Activated naive CD4-positive, alpha-beta T cell treated with anti-CD3 and anti-CD28 coated beads, Interleukin-2, amount 10 ng/mL, durations not matched to agents 7 days and 5 days (primary cell): ENCODE measurements around the gene TMEM51.

Experiments used
- CTCF ChIA-PET: fragments of 350-600 bp; sonication (Branson Sonifier 250); formaldehyde crosslinking; loops from one replicate; lab custom pipeline; 2021; ENCODE audit warnings: antibody characterized with exemption; lab: Charles Lee
- DNase-seq: peaks from one replicate; pipeline ENCODE4 v3.0.0-alpha.2; 2020
- H3K27ac Mint-ChIP-seq: one replicate; pipeline ENCODE4 v1.8.0; 2021; ENCODE audit warnings: mild to moderate bottlenecking, moderate library complexity, mixed read lengths
- H3K27me3 Mint-ChIP-seq: one replicate; pipeline ENCODE4 v1.8.0; 2021; ENCODE audit warnings: mild to moderate bottlenecking, mixed read lengths
- H3K36me3 Mint-ChIP-seq: one replicate; pipeline ENCODE4 v1.8.0; 2021; ENCODE audit warnings: mixed read lengths
- H3K4me1 Mint-ChIP-seq: one replicate; pipeline ENCODE4 v1.8.0; 2021; ENCODE audit warnings: mixed read lengths
- H3K4me3 Mint-ChIP-seq: one replicate; pipeline ENCODE4 v1.8.0; 2021; ENCODE audit warnings: mild to moderate bottlenecking, moderate library complexity, mixed read lengths
- H3K9me3 Mint-ChIP-seq: one replicate; pipeline ENCODE4 v1.8.0; 2021; ENCODE audit warnings: mixed read lengths

The TMEM51 gene

GRCh38 chr1:15245593-15246360, 92.2 kb downstream of the TMEM51 start:
- no peak overlapping the region for H3K4me3 Mint-ChIP-seq
- peaks cover 42% of the 10 kb centered on the region for H3K4me1 Mint-ChIP-seq
- peaks cover 20% of the 10 kb centered on the region for H3K9me3 Mint-ChIP-seq
- H3K27me3 Mint-ChIP-seq, result peaks cover 86% of the 10 kb centered on the region
- no peak overlapping the region for H3K27ac Mint-ChIP-seq
- CTCF ChIA-PET, result no interaction called here
- peaks cover 22% of the 10 kb centered on the region for H3K36me3 Mint-ChIP-seq
- no peak for DNase-seq

- Mint-ChIP-seq H3K27me3 (peaks cover 80% of the 10 kb centered on the region), H3K36me3 (peaks cover 22% of the 10 kb centered on the region), H3K4me3 (peak within 1 kb of the TSS; percentile 51), H3K9me3 (peaks cover 20% of the 10 kb centered on the region), H3K27ac (peak within 1 kb of the TSS; percentile 89), H3K4me1 (peaks cover 52% of the 10 kb centered on the region)
- CTCF ChIA-PET, result interaction anchor here (1.2 kb wide), 1 partner anchor 25 kb away, joined by 4 read pairs; no protein-coding TSS in a partner anchor
- peak; percentile 58 for DNase-seq
Observed at GRCh38 chr1:15246960-15247614, 93.5 kb downstream of the TMEM51 start, which contains the start of gene FHAD1. TSS of gene FHAD1 (plus strand) at chr1:15247223. CDS start at chr1:15251785, 4,562 bp downstream.

DNA sequence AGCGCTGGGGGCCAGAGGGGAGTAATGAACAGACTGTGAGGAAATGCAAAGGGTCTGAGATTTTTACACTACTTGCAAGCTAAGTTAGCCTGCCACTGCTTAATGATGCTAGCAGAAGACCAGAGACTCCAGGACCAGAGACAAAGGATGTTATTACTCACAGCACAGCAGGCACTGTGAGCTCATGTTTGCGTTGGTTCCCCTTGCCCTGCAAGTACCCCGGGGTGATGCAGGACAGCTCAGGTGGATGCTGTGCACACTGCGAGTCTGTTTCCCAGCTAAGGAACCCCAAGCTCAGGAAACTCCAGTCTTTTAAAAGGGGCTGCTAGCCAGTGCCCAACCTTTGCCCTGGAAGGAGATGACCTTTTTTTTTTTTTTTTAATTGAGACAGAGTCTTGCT, 94.7 kb downstream of the TMEM51 start:
- CTCF ChIA-PET, result interaction anchor here (1.5 to 1.9 kb wide), 2 partner anchors 17 to 92 kb away, joined by 4 to 5 read pairs; no protein-coding TSS in a partner anchor
- no peak for DNase-seq
- H3K27me3 Mint-ChIP-seq, result peaks cover 76% of the 10 kb centered on the region
- peaks cover 20% of the 10 kb centered on the region for H3K9me3 Mint-ChIP-seq
- H3K4me3 Mint-ChIP-seq, result no peak overlapping the region
- H3K36me3 Mint-ChIP-seq, result peaks cover 23% of the 10 kb centered on the region
- H3K4me1 Mint-ChIP-seq, result peaks cover 63% of the 10 kb centered on the region
- peak overlapping the region; percentile 89 for H3K27ac Mint-ChIP-seq

DNA sequence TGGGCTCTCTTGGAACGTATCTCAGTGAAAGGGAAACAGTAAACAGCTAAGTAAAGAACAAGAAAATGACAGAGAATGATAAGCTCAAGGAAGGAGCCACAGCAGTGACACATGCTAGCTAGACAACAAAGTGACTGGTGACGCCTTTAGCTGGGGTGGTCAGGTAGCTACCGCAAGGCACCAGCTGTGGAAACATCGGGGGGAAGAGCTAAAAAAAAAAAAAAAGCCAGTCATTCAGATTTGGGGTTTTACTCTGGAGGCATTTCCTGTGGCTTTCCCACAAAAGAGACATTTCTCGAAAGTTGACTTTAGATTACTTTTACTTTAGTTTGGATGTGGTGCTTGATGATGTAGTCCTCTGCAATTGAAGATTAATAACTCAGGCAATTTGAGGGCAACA, 95.5 kb downstream of the TMEM51 start:
- peaks cover 68% of the 10 kb centered on the region for H3K27me3 Mint-ChIP-seq
- H3K36me3 Mint-ChIP-seq, result peaks cover 23% of the 10 kb centered on the region
- peaks cover 20% of the 10 kb centered on the region for H3K9me3 Mint-ChIP-seq
- peaks cover 72% of the 10 kb centered on the region for H3K4me1 Mint-ChIP-seq
- peak overlapping the region; percentile 32 for H3K4me3 Mint-ChIP-seq
- CTCF ChIA-PET, result interaction anchor here (1.5 to 1.9 kb wide), 2 partner anchors 17 to 93 kb away, joined by 4 to 5 read pairs; no protein-coding TSS in a partner anchor
- peak overlapping the region; percentile 89 for H3K27ac Mint-ChIP-seq
- peak; percentile 88 for DNase-seq

- Mint-ChIP-seq H3K9me3 (peaks cover 4% of the 10 kb centered on the region), H3K36me3 (peaks cover 12% of the 10 kb centered on the region), H3K4me3 (no peak overlapping the region), H3K27ac (peak overlapping the region; percentile 25), H3K27me3 (peaks cover 61% of the 10 kb centered on the region), H3K4me1 (peaks cover 66% of the 10 kb centered on the region)
- no peak for DNase-seq
- CTCF ChIA-PET, result interaction anchor here (0.9 kb wide), 1 partner anchor 10 kb away, joined by 3 read pairs; no protein-coding TSS in a partner anchor
Observed at GRCh38 chr1:15251857-15252835, 98.6 kb downstream of the TMEM51 start.

- H3K4me1 Mint-ChIP-seq, result peaks cover 44% of the 10 kb centered on the region
- no peak overlapping the region for H3K4me3 Mint-ChIP-seq
- peaks cover 57% of the 10 kb centered on the region for H3K27me3 Mint-ChIP-seq
- H3K27ac Mint-ChIP-seq, result no peak overlapping the region
- no peak for DNase-seq
- H3K9me3 Mint-ChIP-seq, result no peaks in the 10 kb centered on the region
- CTCF ChIA-PET, result interaction anchor here (1.0 to 1.3 kb wide), 2 partner anchors 50 to 105 kb away, joined by 3 read pairs; no protein-coding TSS in a partner anchor
- H3K36me3 Mint-ChIP-seq, result peaks cover 2% of the 10 kb centered on the region
Observed at GRCh38 chr1:15254559-15254958, 101.0 kb downstream of the TMEM51 start.

- no peak overlapping the region for H3K27ac Mint-ChIP-seq
- CTCF ChIA-PET, result interaction anchor here (1.0 kb wide), 1 partner anchor 106 kb away, joined by 3 read pairs; no protein-coding TSS in a partner anchor
- no peaks in the 10 kb centered on the region for H3K9me3 Mint-ChIP-seq
- peaks cover 35% of the 10 kb centered on the region for H3K4me1 Mint-ChIP-seq
- peaks cover 60% of the 10 kb centered on the region for H3K27me3 Mint-ChIP-seq
- DNase-seq, result no peak
- no peak overlapping the region for H3K4me3 Mint-ChIP-seq
- H3K36me3 Mint-ChIP-seq, result peaks cover 2% of the 10 kb centered on the region
Observed at GRCh38 chr1:15255582-15256149, 102.1 kb downstream of the TMEM51 start.

DNA sequence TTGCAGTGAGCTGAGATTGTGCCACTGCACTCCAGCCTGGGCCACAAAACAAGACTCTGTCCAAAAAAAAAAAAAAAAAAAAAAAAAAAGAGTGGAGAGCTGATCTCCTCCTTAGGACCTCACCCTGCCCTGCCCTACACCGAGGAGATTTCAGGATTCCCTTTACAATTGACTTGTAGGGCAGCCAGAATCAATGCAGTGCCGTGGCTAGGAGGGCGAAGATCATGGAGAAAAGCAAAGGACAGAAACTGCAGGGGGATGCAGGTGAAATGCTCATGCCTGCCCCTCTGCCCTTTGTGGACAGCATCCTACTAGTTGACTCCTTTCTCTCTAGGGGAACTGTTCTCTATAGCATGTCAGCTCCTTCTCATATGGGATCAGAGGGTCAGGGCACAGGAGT, 103.0 kb downstream of the TMEM51 start:
- Mint-ChIP-seq H3K4me1 (peaks cover 39% of the 10 kb centered on the region), H3K27me3 (peaks cover 69% of the 10 kb centered on the region), H3K9me3 (no peaks in the 10 kb centered on the region), H3K27ac (no peak overlapping the region), H3K36me3 (peaks cover 2% of the 10 kb centered on the region), H3K4me3 (no peak overlapping the region)
- no peak for DNase-seq
- CTCF ChIA-PET, result no interaction called here

DNA sequence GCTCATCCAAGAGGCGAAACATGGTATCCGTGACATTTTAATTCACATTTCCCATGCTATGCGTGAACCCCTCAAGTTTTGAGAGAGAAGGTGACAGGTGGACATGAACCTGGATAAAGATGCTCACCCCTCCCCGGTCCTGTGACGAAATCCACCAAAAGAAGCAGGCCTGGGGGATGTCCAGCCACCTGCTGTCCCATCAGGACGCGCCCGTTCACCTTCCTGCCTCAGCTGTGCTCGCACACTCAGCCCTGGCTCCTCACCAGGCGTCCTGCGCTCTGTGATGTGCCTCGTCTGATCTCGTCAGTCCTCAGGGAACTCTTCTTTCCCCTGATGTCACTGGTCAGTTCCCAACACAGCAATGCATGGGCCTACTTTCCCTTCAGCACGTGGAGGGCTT, 103.8 kb downstream of the TMEM51 start:
- H3K4me3 Mint-ChIP-seq, result no peak overlapping the region
- H3K36me3 Mint-ChIP-seq, result peaks cover 2% of the 10 kb centered on the region
- peaks cover 39% of the 10 kb centered on the region for H3K4me1 Mint-ChIP-seq
- CTCF ChIA-PET, result no interaction called here
- no peak for DNase-seq
- H3K27me3 Mint-ChIP-seq, result peaks cover 69% of the 10 kb centered on the region
- H3K27ac Mint-ChIP-seq, result no peak overlapping the region
- H3K9me3 Mint-ChIP-seq, result no peaks in the 10 kb centered on the region

- CTCF ChIA-PET, result no interaction called here
- Mint-ChIP-seq H3K27ac (no peak overlapping the region), H3K36me3 (no peaks in the 10 kb centered on the region), H3K27me3 (peaks cover 78% of the 10 kb centered on the region), H3K4me3 (no peak overlapping the region), H3K9me3 (no peaks in the 10 kb centered on the region), H3K4me1 (peaks cover 22% of the 10 kb centered on the region)
- no peak for DNase-seq
Observed at GRCh38 chr1:15258833-15259621, 105.5 kb downstream of the TMEM51 start.

GRCh38 chr1:15259622-15260007, 106.1 kb downstream of the TMEM51 start:
- H3K27ac Mint-ChIP-seq, result no peak overlapping the region

DNA sequence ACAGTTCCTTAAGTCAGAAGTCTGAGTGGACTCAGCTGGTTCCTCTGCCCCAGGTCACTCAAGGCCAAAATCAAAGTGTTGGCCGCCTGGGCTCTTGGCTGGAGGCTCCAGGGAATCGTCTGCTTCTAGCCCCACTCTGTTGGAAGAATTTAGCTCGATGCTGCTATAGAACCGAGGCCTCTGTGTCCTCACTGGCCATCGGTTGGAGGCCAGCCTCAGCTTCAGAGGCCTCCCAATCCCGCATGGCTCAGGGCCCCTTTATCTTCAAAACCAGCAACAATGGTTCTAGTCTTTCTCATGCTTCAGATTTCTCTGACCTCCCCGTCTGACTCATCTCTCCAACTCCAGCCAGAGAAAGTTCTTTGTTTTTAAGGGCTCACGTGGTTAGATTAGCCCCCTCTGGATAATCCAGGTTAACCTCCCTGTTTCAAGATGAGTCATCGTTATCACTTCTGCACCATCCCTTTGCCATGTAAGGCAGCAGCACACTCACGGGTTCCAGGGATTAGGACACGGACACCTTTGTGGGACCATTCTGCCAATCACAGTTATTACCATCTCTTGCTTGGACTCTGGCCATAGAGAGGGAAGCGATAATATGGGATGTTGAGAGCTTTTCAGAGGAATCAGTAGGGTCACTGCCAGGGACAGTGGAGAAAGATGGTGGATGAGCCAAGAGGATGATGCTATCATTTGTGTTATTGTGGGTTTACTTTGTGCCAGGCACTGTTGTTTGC, 107.0 kb downstream of the TMEM51 start:
- Mint-ChIP-seq H3K4me1 (peaks cover 19% of the 10 kb centered on the region), H3K4me3 (no peak overlapping the region), H3K27me3 (peaks cover 77% of the 10 kb centered on the region), H3K36me3 (no peaks in the 10 kb centered on the region), H3K9me3 (peaks cover 6% of the 10 kb centered on the region), H3K27ac (peak overlapping the region; percentile 5)
- DNase-seq, result no peak
- CTCF ChIA-PET, result interaction anchor here (1.4 to 2.0 kb wide), 3 partner anchors 12 to 132 kb away, joined by 4 to 7 read pairs (median 5); partner anchors contain the start of gene TMEM51

More at GRCh38 chr1:15259622-15260007, 106.1 kb downstream of the TMEM51 start:
- Mint-ChIP-seq H3K36me3 (no peaks in the 10 kb centered on the region), H3K4me3 (no peak overlapping the region), H3K4me1 (peaks cover 19% of the 10 kb centered on the region), H3K9me3 (peaks cover under 1% of the 10 kb centered on the region), H3K27me3 (peaks cover 78% of the 10 kb centered on the region)
- DNase-seq, result no peak
- CTCF ChIA-PET, result no interaction called here
